HG03064 (cell line): Measurements from ENCODE around the gene MTX3.

Experiments
- ATAC-seq: cut with Tn5 transposase; IDR thresholded peaks from one replicate; pipeline ENCODE4 v1.9.1; 2021; ENCODE audit warnings: low read depth; ENCODE audit not compliant: unreplicated experiment

MTX3 gene

DNA sequence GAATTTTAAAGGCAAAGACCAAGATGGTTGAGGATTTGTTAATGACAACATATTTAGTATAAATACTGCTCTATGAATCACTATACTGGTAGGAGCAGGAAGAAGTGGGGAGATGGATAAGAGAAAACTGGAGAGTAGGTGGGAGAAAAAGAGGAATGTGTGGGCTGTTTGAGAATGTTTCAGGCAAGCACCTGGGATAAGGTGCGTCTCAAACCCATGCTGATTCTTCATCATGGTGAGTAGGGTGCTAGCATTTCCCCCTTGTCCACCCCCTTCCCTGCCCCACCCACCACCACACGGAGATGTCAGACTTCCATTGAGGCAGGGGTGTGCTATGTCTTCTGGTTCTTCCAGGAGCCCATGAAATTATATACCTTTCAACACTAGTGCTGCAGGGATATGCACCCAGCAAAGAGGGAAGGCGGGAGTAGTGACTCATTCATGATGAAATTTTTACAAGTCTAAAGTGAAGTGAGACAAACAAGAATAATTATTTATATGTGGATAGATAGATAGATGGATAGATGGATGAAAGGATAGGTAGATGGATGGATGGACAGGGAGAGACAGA lies 54.3 kb downstream of the MTX3 start:
- ATAC-seq = no peak

DNA sequence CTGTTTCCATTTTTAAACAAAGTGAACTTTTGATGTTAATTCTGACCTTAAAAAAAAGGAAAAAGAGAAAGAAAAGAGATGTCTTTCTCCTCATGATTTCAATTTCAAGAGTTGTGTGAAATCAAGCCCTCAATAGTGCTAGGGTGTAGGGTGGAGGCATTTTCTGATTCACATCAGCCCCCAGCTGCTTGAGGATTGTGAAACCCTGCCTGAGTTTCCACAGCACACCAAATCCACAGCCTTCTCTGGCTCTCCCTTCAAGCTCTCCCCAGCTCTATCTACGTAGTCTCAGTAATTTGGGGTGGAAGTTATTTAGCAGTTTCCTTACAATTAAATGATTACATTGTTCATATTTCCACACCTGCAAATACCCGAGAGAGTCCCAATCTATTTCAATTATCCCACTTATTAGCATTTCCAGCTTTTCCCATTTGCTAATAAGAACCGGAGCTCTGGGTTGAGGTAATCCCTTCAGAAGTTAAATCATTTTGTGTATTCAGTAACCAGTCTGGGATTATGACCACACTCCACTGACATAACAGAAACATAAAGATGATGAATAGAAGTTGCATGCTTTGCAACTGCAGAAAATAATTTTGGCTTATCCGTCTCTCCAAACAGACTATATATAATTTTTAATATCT lies 54.9 kb downstream of the MTX3 start:
- no peak for ATAC-seq

DNA sequence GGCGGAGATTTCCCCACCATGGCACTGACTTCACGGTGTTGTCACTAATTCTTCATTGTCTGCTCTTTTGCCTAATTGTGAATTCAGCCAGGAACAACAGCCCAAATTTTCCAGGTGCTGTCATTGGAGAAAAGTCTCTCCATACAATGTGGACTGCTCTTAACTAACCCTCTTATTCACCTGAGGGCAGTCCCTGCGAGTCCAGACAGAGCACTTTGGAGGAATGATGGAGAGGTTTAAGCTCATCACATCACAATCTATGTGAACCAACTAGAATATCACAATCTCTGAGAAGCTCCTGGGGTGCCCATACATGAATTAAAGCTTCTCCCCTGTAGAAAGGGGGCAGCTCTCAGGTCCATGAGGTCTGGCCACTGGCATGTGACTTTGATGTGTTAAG lies 56.4 kb downstream of the MTX3 start:
- ATAC-seq = no peak

DNA sequence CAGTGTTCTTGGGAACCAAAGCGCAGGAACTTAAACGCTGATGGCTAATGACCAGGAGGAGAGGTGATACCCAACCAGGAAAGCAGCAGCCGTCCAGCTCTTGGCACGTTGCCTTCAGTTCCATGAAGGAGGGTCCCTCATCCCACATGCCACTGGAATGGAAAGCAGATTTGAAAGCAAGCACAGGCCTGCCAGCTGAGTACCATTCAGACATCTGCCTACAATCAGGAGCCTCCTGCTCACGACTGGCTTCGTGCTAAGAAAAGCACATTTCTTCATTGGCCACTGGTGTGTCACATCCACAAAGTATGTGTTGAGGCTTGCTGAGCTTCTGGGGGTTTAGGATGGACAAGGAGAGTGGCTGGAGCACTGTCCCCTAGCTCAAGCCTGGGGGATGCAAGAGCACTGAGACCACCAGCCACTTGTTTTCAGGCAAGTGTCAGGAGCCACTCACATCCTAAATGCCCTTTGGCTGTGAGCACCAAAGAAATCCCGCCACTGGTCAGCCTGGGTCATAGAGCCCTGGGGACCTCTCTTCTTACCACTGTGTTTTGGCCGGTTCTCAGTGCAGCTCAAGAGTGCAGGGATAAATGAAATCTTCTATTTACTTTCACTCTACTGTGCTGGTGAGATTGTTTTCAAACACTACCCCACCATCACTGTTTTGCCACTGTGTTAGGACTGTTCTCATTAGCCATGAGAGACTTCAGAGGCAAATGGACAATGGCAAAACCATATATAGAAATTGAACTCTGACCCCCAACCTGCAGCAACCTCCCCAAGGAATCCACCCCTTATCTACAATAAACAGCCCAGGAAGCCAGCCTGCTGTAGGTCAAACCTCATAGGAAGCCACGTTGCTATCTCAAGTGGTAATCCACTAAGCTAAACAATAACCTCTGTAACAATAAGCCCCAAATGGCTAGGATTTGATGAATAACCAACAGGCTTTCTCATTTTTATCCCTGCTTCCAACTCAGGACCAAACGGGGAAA lies 58.3 kb downstream of the MTX3 start:
- no peak for ATAC-seq

DNA sequence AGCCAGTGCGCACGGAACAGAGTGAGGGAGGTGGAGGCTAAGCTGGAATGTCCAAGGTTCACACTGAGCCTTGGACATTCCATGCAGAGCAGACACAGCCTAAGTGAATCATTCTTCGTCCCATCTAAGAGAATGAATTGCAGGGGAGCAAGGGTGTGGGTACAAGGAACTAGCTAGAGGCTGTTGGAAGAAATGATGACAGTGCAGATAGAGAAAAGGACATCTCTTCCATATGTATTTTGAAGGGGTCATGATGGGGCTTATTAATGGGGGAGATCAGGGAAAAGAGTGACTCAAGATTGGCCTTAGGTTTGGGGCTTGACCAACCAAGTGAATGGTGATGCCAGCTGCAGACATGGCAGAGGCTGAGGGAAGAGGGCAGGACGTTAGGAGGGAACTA lies 59.2 kb downstream of the MTX3 start:
- no peak for ATAC-seq

DNA sequence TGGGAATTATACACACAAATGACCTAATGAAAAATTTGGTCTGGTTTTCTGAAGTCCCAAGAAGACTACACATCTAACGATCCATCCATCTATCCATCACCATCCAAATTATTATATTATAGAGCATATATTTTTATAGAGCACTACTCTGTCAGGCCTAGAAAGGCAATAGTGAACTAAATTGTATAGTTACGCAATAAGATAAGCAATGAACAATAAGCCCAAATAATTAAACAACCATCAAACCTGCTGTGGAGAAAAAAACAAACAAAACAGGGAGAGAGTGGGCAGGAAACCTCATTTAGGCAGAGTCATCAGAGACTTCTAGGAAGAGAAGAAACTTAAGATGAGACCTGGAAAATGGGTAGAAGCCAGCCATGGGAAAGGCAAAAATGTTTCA lies 59.7 kb downstream of the MTX3 start:
- ATAC-seq = no peak

DNA sequence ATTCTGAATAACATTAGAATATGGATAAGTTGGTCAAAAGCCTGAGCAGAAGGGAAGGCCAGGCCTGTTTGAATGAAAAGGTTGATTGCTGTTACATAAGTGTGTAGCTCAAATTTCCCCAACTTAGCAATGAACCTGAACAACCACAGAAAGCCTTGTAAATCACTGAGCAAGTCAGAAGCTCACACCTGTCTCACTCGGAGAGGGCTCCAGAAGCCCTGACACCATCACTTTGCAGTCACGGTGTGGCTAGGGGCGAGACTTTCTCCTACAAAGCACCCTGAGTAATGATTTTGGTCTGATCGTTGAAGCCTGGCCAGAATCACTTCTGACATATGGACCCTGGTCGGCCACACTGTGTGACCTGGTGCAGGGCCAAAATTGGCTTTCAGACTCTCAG lies 62.0 kb downstream of the MTX3 start:
- no peak for ATAC-seq
